ENCODE measurements around the gene PRR22.

PRR22 gene

GRCh38 chr19:5814123-5814851 lies 29.7 kb upstream of the PRR22 start:
- DNase-seq (ENCODE audit: low read depth in 2 of 2): no peak

DNA sequence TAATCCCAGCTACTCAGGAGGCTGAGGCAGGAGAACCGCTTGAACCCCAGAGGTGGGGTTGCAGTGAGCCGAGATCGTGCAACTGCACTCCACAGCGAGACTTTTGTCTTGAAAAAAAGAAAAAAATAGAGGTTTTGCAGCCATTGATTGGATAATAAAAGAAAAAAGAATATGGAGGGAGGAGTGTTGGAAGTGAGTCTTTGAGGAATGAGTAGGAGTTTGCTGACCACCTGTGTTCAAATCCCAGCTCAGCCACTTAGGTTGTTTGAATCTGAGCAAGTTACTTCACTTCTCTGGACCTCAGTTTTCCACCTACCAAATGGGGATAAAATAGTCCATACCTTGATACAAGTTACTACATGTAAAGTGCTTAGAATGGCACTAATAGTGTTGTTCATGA lies 26.6 kb upstream of the PRR22 start:
- DNase-seq (ENCODE audit: low read depth in 2 of 2): no peak

DNA sequence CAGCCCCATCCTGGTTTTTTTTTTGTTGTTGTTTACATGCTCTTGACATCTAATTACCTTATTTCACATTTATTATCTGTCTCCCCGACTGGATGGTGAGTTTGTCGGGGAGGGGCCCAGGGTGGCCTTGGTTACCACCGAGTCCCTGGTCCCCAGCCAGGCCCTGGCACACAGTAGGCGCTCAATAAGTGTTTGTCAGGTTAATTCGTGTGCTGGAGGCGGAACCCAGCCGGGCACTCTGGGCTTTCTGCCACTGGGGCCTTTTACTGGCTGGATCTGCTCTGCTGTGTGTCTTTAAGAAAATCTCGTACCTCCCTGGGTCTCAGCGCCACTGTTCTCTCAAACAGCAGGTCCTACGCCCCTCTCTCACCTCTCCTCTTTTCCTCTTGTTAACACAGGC lies 24.9 kb upstream of the PRR22 start:
- DNase-seq (ENCODE audit: low read depth in 2 of 2): no peak

DNA sequence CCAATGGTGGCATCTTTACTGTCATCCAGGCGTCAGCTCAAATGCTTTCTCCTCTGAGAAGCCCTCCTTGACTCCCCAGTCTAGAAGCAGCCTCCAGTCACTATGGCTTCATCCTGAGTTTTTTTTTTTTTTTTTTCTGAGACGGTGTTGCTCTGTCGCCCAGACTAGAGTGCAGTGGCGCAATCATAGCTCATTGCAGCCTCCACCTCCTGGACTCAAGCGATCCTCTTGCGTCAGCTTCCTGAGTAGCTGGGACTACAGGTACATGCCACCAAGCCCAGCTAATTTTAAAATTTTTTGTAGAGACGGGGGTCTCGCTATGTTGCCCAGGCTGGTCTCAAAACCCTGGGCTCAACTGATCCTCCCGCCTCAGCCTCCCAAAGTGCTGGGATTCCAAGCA lies 24.5 kb upstream of the PRR22 start:
- DNase-seq (ENCODE audit: low read depth in 2 of 2): no peak

DNA sequence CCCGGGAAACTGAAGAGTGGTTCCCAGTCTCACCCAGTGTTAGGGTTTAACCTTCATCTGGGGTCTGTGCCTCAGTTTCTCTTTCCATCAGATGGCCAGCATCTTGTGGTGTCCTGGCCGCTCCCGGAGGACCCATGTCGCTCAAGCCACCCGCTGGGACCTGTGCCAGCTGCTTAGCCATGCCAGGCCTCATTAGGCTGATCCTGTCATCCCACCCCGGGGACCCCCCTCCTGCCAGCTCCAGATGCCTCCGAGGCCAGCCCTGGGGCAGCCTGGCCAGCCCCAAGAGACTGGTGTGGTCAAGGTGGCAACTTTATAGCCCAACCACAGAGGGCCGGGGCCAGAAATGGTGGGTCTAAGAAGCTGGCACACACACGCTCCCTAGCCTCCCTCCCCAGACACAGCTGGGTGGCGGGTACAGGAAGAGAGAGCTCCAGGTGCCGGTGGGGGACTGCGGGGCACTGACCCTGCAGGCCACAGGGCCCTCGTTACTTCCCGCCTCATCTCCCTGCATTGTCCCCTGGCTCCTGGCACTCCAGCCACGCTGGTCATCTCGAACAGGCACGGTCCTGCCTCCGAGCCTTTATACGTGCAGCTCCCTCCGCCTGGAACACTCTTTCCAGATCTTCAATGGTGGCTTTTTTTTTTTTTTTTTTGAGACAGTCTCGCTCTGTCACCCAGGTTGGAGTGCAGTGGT lies 23.7 kb upstream of the PRR22 start:
- no peak for DNase-seq (ENCODE audit: low read depth in 2 of 2)

GRCh38 chr19:5806905-5807304 lies 22.4 kb upstream of the PRR22 start:
- DNase-seq (ENCODE audit: low read depth in 2 of 2): no peak

- DNase-seq (ENCODE audit: low read depth in 2 of 2): no peak
Observed at GRCh38 chr19:5806133-5806489, 21.6 kb upstream of the PRR22 start.

GRCh38 chr19:5805462-5806132 lies 21.1 kb upstream of the PRR22 start:
- DNase-seq (ENCODE audit: low read depth in 2 of 2): peak in 1 of 2 donors; percentile 58

DNA sequence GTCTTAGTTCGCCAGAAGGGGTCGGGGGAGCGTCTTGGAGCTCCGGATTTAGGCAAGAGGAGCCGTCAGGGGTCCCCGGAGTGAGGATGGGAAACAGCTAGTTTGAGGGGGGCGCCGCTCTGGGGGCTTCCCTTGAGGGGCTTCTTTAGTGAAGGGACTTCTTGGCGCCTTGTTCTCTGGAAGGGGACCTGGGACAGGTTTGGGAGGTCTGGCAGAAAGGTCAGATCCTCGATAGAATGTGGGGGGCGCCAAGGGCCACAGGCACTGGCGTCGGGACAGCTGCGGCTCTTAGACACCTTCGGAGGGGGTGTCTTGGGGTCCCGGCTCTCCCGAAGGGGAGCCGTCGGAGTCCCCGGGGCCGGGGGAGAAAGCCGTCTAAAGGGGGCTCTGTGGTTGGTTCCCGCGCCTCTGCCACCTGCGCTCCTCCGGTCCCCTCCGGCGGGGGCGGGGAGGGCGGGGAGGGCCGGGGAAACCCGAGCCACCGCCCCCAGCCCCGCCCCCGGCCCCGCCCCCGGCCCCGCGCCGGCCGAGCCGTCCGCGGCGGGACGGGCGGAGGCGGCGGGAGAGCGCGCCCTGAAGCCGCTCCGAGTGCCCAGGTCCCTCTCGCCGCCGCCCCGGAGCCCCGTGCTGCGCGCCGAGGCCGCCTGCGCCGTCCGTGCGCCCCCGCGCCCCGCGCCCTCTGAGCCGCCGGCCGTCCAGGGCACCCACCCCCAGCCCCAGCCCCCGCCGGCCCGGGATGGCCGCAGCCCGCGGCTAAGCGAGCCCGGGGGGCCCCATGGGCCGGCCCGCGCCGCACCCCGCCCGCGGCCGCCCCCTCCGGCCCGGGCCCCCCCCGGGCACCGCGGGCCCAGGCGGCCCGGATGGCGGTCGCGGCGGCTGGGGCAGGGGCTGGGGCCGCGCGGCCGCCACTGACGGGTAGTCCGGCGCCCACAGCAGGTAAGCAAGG lies 20.2 kb upstream of the PRR22 start, which contains the start of gene NRTN:
Gene NRTN (plus strand): TSS at position 552 of the 946 bp plus-strand sequence. CDS start 19,099 bp downstream, outside the sequence.
- no peak for DNase-seq (ENCODE audit: low read depth in 2 of 2)

GRCh38 chr19:5803752-5804515 lies 19.4 kb upstream of the PRR22 start:
- DNase-seq (ENCODE audit: low read depth in 2 of 2): peak; percentile 90 to 94

GRCh38 chr19:5803441-5803751 lies 18.9 kb upstream of the PRR22 start:
- DNase-seq (ENCODE audit: low read depth in 2 of 2): no peak

- no peak for DNase-seq (ENCODE audit: low read depth in 2 of 2)
Observed at GRCh38 chr19:5801796-5802619, 17.5 kb upstream of the PRR22 start.

- no peak for DNase-seq (ENCODE audit: low read depth in 2 of 2)
Observed at GRCh38 chr19:5800361-5801270, 16.1 kb upstream of the PRR22 start.

DNA sequence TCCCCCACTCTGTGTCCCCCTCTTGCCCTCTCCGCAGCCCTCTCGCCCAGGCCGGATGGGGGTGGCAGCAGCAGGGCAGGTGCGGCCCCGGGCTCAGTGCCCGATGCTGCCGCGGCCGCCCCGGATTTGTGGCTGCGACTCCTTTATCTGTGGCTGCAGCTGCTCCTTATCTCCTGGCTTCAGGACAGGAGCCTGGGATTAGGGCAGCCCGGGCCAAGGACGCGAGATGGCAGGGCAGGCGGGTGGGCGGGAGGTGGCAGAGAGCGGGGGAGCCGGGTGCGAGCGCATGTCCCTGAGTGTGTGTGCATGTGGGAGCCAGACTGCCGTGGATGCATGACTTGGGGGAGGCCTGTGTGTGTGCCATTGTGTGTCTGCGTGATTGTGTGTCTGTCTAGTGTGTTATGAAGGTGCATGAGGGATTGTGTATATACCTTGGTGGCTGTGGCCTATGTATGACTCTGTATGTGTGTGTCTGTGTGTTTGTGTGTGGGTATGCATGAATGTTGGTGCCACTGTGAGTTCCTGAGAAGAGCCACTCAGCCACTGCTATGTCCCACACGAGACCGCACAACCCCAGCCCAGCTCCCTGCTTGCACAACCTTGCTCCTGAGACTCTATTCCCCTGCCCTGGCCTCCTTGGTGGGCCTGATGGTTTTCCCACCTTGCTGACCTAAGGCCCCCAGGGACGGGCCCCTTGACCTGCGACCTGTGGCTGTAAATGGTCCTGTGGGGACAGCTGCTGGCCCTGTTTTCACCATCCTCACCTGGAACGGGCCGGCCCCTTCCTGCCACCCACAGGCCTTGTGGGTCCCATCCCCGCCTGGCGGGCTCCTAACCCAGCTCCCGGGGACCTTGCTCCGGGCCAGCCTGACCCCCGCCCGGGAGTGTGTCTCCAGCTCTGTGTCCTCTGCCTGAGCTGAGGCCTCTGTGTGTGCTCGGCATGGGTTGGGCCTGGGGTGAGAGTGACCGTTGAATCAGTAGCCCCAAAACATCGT lies 15.0 kb upstream of the PRR22 start:
- DNase-seq (ENCODE audit: low read depth in 2 of 2): no peak

GRCh38 chr19:5798244-5798643 lies 13.7 kb upstream of the PRR22 start:
- no peak for DNase-seq (ENCODE audit: low read depth in 2 of 2)

- no peak for DNase-seq (ENCODE audit: low read depth in 2 of 2)
Observed at GRCh38 chr19:5795382-5795919, 10.9 kb upstream of the PRR22 start.

DNA sequence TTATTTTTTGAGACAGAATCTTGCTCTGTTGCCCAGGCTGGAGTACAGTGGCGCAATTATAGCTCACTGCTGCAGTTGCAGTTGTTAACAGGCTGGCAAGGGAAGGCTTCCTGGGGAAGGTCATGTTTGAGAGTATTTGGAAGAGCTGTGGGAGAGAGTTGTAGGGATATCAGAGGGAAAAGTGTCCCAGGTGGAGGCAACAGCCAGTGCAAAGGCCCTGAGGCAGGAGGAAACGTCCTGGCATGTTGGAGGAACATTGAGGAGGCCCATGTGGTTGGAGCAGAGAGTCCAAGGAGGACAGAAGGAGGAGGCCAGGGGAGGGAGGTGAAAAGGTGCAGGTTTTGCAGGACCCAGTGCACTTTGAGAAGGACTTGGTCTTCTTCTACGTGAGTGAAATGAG lies 8.6 kb upstream of the PRR22 start:
- no peak for DNase-seq (ENCODE audit: low read depth in 2 of 2)

- no peak for DNase-seq (ENCODE audit: low read depth in 2 of 2)
Observed at GRCh38 chr19:5792224-5792623, 7.7 kb upstream of the PRR22 start.
